Lower lobe of right lung (tissue), 2 donors: Measurements from ENCODE around the gene OR51A4. TPM values are rescaled to one million over a fixed set of nuclear protein-coding genes. Genes with fewer than 3 reads are reported as not detected.

Experiments
- ATAC-seq, 2 donors: fragments of 200-7000 bp; cut with Tn5 transposase; one replicate each; pipeline ENCODE4 v1.9.1; 2020 to 2022; ENCODE audit warnings: mild to moderate bottlenecking in 2 of 2, moderate library complexity in 2 of 2
- DNase-seq: peaks from one replicate; pipeline ENCODE4 v3.0.0-alpha.2; 2020
- H3K27ac ChIP-seq: fragments of 200-600 bp; one replicate; pipeline ENCODE4 v1.8.0; 2022
- H3K27me3 ChIP-seq: fragments of 200-600 bp; one replicate; pipeline ENCODE4 v1.8.0; 2022; ENCODE audit warnings: low read depth
- H3K36me3 ChIP-seq: fragments of 200-600 bp; one replicate; pipeline ENCODE4 v1.8.0; 2022; ENCODE audit warnings: mild to moderate bottlenecking
- H3K4me1 ChIP-seq: fragments of 200-600 bp; one replicate; pipeline ENCODE4 v1.8.0; 2022
- H3K4me3 ChIP-seq: fragments of 200-600 bp; one replicate; pipeline ENCODE4 v1.8.0; 2022; ENCODE audit warnings: mild to moderate bottlenecking
- H3K9me3 ChIP-seq: fragments of 200-600 bp; one replicate; pipeline ENCODE4 v1.8.0; 2022
- CTCF ChIP-seq: fragments of 200-600 bp; IDR thresholded peaks from one replicate; pipeline ENCODE4 v1.8.0; 2022; ENCODE audit warnings: antibody characterized with exemption, mild to moderate bottlenecking
- intact Hi-C: fragments of 100-400 bp; cut with DNase I; formaldehyde crosslinking; loops from one replicate; pipeline ENCODE4 v1.11.0; 2022
- long read RNA-seq: library from polyadenylated mRNA; unstranded; transcript quantifications from one replicate; pipeline ENCODE4 v2.0.0, GENCODE V29; 2021
- total RNA-seq: library from RNA; stranded (reverse); fragmentation: NEBNext Ultra II Directional; extraction: Animal tissue kit (Norgen Biotek cat#: 25700); gene quantifications from one replicate; pipeline ENCODE4 v1.2.1, GENCODE V29; 2021
- donor health status: DM: no; HTN: yes; CAD: no; lungs with severe emphysema.

The OR51A4 gene, protein sequence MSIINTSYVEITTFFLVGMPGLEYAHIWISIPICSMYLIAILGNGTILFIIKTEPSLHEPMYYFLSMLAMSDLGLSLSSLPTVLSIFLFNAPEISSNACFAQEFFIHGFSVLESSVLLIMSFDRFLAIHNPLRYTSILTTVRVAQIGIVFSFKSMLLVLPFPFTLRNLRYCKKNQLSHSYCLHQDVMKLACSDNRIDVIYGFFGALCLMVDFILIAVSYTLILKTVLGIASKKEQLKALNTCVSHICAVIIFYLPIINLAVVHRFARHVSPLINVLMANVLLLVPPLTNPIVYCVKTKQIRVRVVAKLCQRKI
- total RNA-seq, result not detected
- long read RNA-seq, result 0 reads

DNA sequence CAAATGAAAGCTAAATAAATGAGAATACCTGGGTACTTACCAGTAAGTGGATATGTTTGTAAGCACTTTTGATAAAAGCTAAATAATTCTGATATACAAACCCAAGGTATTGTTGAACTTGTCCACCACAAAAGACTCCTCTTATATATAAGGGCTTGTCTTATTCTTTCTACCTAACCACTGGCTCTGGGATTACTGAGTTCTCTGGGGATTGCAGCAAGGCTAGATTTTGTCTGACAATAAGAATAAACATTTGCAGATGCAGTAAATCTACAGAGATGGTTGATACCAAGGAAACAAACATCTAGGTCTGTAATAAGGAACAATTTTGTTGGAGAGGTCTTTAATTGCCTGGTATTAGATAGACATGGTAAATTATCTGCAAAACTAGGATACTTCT lies at the start of gene OR51A4:
Gene OR51A4, minus strand, starts transcription at position 101 of the 400 bp plus-strand sequence. CDS start 505 bp downstream, outside the sequence.
- DNase-seq (no peak), ATAC-seq (no peak)
- H3K4me1 ChIP-seq, result no peaks in the 10 kb centered on the region
- intact Hi-C loops, result no loop called here
- no peaks in the 10 kb centered on the region for H3K27me3 ChIP-seq
- H3K27ac ChIP-seq, result no peak within 1 kb of the TSS
- no peak for TF ChIP-seq CTCF
- no peaks in the 10 kb centered on the region for H3K36me3 ChIP-seq
- H3K9me3 ChIP-seq, result no peaks in the 10 kb centered on the region
- H3K4me3 ChIP-seq, result no peak within 1 kb of the TSS

DNA sequence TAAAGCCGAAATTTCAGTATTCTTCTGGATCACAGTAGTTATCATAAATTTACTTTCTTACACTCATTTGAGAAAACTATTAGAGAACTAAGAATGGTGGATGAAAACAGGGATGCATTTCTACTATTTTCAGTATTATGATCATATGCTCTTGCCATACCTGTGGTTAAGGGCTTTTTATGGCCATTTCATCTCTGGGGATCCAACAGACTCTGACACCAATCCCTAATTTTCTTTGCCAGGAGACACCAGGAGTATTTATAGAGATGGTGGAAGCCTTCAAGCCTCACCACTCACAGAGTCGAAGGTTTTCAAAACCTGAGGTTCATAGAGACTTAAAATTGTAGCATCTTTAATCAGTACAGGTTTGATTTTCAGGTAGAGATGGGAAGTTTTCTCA lies 47.1 kb upstream of the OR51A4 start, which contains the start of gene OR51L1:
Gene OR51L1, plus strand, starts transcription at position 301 of the 400 bp plus-strand sequence. CDS start 4,132 bp downstream, outside the sequence.
- Histone ChIP-seq H3K27ac (no peak within 1 kb of the TSS), H3K4me1 (no peaks in the 10 kb centered on the region), H3K36me3 (no peaks in the 10 kb centered on the region), H3K4me3 (no peak within 1 kb of the TSS), H3K27me3 (no peaks in the 10 kb centered on the region), H3K9me3 (no peaks in the 10 kb centered on the region)
- no peak for TF ChIP-seq CTCF
- intact Hi-C loops, result no loop called here
- no peak for ATAC-seq
- DNase-seq, result no peak

GRCh38 chr11:4991060-4991459 lies 43.7 kb upstream of the OR51A4 start:
- no peak for ATAC-seq
- no peaks in the 10 kb centered on the region for H3K9me3 ChIP-seq
- TF ChIP-seq CTCF, result no peak
- no peaks in the 10 kb centered on the region for H3K36me3 ChIP-seq
- no peak overlapping the region for H3K4me3 ChIP-seq
- no peak for DNase-seq
- H3K27ac ChIP-seq, result no peak overlapping the region
- intact Hi-C loops, result no loop called here
- no peaks in the 10 kb centered on the region for H3K4me1 ChIP-seq
- H3K27me3 ChIP-seq, result no peaks in the 10 kb centered on the region

- H3K4me1 ChIP-seq, result no peaks in the 10 kb centered on the region
- peak; percentile 61 to 71 for ATAC-seq
- no peak for TF ChIP-seq CTCF
- DNase-seq, result no peak
- H3K4me3 ChIP-seq, result no peak overlapping the region
- intact Hi-C loops, result no loop called here
- no peaks in the 10 kb centered on the region for H3K36me3 ChIP-seq
- H3K27ac ChIP-seq, result no peak overlapping the region
- H3K27me3 ChIP-seq, result no peaks in the 10 kb centered on the region
- H3K9me3 ChIP-seq, result no peaks in the 10 kb centered on the region
These were observed 36.4 kb upstream of the OR51A4 start for GRCh38 chr11:4983841-4984240.

GRCh38 chr11:4982678-4983077 lies 35.3 kb upstream of the OR51A4 start:
- no peak overlapping the region for H3K27ac ChIP-seq
- no peak overlapping the region for H3K4me3 ChIP-seq
- no peaks in the 10 kb centered on the region for H3K9me3 ChIP-seq
- intact Hi-C loops, result no loop called here
- no peaks in the 10 kb centered on the region for H3K4me1 ChIP-seq
- ATAC-seq, result no peak
- no peaks in the 10 kb centered on the region for H3K27me3 ChIP-seq
- DNase-seq, result no peak
- H3K36me3 ChIP-seq, result no peaks in the 10 kb centered on the region
- no peak for TF ChIP-seq CTCF
